Breast epithelium (tissue), 3 donors: Measurements from ENCODE around the gene MRTFA.

Experiments used
- CTCF ChIP-seq, 3 donors: fragments of 450-650 bp; IDR thresholded peaks; one replicate each; pipeline ENCODE4 v1.5.1; 2016 to 2017; ENCODE audit warnings: antibody characterized with exemption in 3 of 3, mild to moderate bottlenecking in 3 of 3, moderate library complexity in 3 of 3
- POLR2A ChIP-seq: fragments of 450-650 bp; IDR thresholded peaks from one replicate; pipeline ENCODE4 v1.6.1; 2016; ENCODE audit warnings: antibody characterized with exemption, mild to moderate bottlenecking, moderate library complexity
- POLR2AphosphoS5 ChIP-seq, 3 donors: sonication (generic); formaldehyde crosslinking; IDR thresholded peaks; one replicate each; pipeline ENCODE4 v1.6.1; 2017; ENCODE audit warnings: antibody characterized with exemption in 3 of 3

- peak; percentile 40 to 59 (median 49) for TF ChIP-seq CTCF (IDR thresholded peaks at IDR 0.05)
- no peak for TF ChIP-seq POLR2A
- TF ChIP-seq POLR2AphosphoS5 (IDR thresholded peaks at IDR 0.05): no peak
These were observed 148.8 kb downstream of the MRTFA start for GRCh38 chr22:40487663-40488249.
